Panc1 (cell line): Measurements from ENCODE around the gene MLPH.

Experiments used
- POLR2AphosphoS5 ChIP-seq: IDR thresholded peaks from 2 replicates; pipeline ENCODE4 v1.6.1; 2012; ENCODE audit warnings: mild to moderate bottlenecking, low read depth, low read length, moderate library complexity
- SIN3A ChIP-seq: IDR thresholded peaks from 2 replicates; pipeline ENCODE4 v1.6.1; 2012; ENCODE audit warnings: low read depth, mild to moderate bottlenecking, low read length, moderate library complexity, borderline replicate concordance; ENCODE audit not compliant: insufficient read depth
- TF ChIP-seq, protein P1 (sequence below): fragments of 450-650 bp; IDR thresholded peaks from 2 replicates; pipeline ENCODE4 v1.5.1; 2017; ENCODE audit warnings: mild to moderate bottlenecking
- TF ChIP-seq, protein P2 (sequence below), 2 experiments: IDR thresholded peaks; 2 replicates each; pipeline ENCODE4 v1.6.1; 2011 to 2012; ENCODE audit warnings: low read depth in 2 of 2, control low read depth in 1 of 2, low read length in 1 of 2, mild to moderate bottlenecking in 1 of 2, moderate library complexity in 1 of 2; ENCODE audit not compliant: insufficient read depth in 1 of 2

DNA sequence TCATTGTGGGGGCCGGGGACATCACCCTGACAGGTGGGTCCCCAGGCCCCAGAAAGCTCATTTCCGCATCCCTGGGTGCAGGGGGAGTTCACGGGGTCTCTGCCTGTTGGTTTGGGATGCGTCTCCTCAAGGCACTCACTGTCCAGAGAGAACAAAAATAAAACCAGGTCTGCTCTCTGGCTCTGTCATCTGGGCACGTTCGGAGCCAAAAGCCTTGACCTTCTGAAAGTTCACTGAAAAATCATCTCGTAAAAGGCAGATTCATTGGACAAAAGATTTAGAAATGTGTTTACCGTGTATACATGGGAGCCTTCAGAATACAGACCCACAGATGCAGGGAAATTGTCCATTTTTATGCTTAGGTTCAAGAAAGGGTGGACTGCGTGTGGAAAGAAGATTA is 26.6 kb downstream of the MLPH start:
- TF ChIP-seq POLR2AphosphoS5 (no peak), SIN3A (no peak)
- TF ChIP-seq, protein P1, sequence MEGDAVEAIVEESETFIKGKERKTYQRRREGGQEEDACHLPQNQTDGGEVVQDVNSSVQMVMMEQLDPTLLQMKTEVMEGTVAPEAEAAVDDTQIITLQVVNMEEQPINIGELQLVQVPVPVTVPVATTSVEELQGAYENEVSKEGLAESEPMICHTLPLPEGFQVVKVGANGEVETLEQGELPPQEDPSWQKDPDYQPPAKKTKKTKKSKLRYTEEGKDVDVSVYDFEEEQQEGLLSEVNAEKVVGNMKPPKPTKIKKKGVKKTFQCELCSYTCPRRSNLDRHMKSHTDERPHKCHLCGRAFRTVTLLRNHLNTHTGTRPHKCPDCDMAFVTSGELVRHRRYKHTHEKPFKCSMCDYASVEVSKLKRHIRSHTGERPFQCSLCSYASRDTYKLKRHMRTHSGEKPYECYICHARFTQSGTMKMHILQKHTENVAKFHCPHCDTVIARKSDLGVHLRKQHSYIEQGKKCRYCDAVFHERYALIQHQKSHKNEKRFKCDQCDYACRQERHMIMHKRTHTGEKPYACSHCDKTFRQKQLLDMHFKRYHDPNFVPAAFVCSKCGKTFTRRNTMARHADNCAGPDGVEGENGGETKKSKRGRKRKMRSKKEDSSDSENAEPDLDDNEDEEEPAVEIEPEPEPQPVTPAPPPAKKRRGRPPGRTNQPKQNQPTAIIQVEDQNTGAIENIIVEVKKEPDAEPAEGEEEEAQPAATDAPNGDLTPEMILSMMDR: no peak
- TF ChIP-seq, protein P2, sequence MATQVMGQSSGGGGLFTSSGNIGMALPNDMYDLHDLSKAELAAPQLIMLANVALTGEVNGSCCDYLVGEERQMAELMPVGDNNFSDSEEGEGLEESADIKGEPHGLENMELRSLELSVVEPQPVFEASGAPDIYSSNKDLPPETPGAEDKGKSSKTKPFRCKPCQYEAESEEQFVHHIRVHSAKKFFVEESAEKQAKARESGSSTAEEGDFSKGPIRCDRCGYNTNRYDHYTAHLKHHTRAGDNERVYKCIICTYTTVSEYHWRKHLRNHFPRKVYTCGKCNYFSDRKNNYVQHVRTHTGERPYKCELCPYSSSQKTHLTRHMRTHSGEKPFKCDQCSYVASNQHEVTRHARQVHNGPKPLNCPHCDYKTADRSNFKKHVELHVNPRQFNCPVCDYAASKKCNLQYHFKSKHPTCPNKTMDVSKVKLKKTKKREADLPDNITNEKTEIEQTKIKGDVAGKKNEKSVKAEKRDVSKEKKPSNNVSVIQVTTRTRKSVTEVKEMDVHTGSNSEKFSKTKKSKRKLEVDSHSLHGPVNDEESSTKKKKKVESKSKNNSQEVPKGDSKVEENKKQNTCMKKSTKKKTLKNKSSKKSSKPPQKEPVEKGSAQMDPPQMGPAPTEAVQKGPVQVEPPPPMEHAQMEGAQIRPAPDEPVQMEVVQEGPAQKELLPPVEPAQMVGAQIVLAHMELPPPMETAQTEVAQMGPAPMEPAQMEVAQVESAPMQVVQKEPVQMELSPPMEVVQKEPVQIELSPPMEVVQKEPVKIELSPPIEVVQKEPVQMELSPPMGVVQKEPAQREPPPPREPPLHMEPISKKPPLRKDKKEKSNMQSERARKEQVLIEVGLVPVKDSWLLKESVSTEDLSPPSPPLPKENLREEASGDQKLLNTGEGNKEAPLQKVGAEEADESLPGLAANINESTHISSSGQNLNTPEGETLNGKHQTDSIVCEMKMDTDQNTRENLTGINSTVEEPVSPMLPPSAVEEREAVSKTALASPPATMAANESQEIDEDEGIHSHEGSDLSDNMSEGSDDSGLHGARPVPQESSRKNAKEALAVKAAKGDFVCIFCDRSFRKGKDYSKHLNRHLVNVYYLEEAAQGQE (IDR thresholded peaks at IDR 0.05; ENCODE audit: insufficient read depth in 1 of 2, low read depth in 2 of 2, low read length in 1 of 2): no peak
